Breast epithelium (tissue), 4 donors: Measurements from ENCODE around the gene SREBF1. TPM values are rescaled to one million over a fixed set of nuclear protein-coding genes. Genes with fewer than 3 reads are reported as not detected.
A peak's percentile ranks its signal among the peaks of the same experiment; 100 is the strongest.

ENCODE experiments used
- DNase-seq, 2 donors: peaks; one replicate each; pipeline ENCODE4 v3.0.0-alpha.2; 2019; ENCODE audit warnings: low spot score in 2 of 2
- H3K27ac ChIP-seq, 2 donors: fragments of 200-600 bp; sonication (generic) in 1 of 2; one replicate each; pipeline ENCODE4 v1.5.1; 2016 to 2019; ENCODE audit warnings: mild to moderate bottlenecking in 1 of 2
- H3K27me3 ChIP-seq, 2 donors: fragments of 200-600 bp; sonication (generic) in 1 of 2; one replicate each; pipeline versions ENCODE4 v1.5.1 to v1.6.0; 2017 to 2019; ENCODE audit warnings: control low read depth in 1 of 2, mild to moderate bottlenecking in 1 of 2
- H3K36me3 ChIP-seq: fragments of 200-600 bp; one replicate; pipeline ENCODE4 v1.5.1; 2019
- H3K4me1 ChIP-seq, 2 donors: fragments of 200-600 bp; sonication (generic); one replicate each; pipeline ENCODE4 v1.5.1; 2016 to 2019; ENCODE audit warnings: control low read depth in 1 of 2
- H3K4me3 ChIP-seq, 3 donors: fragments of 200-600 bp; sonication (generic); 1 replicate in 2 of 3; 2 replicates in 1 of 3; pipeline ENCODE4 v1.5.1; 2016 to 2019; ENCODE audit warnings: mild to moderate bottlenecking in 3 of 3, moderate library complexity in 2 of 3
- H3K9me3 ChIP-seq, 2 donors: fragments of 200-600 bp; sonication (generic) in 1 of 2; one replicate each; pipeline ENCODE4 v1.5.1; 2016 to 2019; ENCODE audit warnings: control low read depth in 1 of 2
- POLR2A ChIP-seq: fragments of 450-650 bp; IDR thresholded peaks from one replicate; pipeline ENCODE4 v1.6.1; 2016; ENCODE audit warnings: antibody characterized with exemption, mild to moderate bottlenecking, moderate library complexity
- POLR2AphosphoS5 ChIP-seq, 3 donors: sonication (generic); formaldehyde crosslinking; IDR thresholded peaks; one replicate each; pipeline ENCODE4 v1.6.1; 2017; ENCODE audit warnings: antibody characterized with exemption in 3 of 3
- intact Hi-C: fragments of 100-400 bp; cut with DNase I; formaldehyde crosslinking; loops from one replicate; pipeline ENCODE4 v1.15.1; 2023; ENCODE audit warnings: low total_unique reads
- total RNA-seq, 3 donors: library from RNA; depleted of rRNA; stranded (reverse); fragments of >200 nt; gene quantifications; one replicate each; pipeline ENCODE4 v1.1.0, GENCODE V29; 2016
- TF ChIP-seq, protein P1 (sequence below), 3 donors: fragments of 450-650 bp; IDR thresholded peaks; one replicate each; pipeline ENCODE4 v1.5.1; 2016 to 2017; ENCODE audit warnings: antibody characterized with exemption in 3 of 3, mild to moderate bottlenecking in 3 of 3, moderate library complexity in 3 of 3

SREBF1 gene
- total RNA-seq, 3 donors from 2014 or later = 39.0 to 119 (median 81.3) TPM

DNA sequence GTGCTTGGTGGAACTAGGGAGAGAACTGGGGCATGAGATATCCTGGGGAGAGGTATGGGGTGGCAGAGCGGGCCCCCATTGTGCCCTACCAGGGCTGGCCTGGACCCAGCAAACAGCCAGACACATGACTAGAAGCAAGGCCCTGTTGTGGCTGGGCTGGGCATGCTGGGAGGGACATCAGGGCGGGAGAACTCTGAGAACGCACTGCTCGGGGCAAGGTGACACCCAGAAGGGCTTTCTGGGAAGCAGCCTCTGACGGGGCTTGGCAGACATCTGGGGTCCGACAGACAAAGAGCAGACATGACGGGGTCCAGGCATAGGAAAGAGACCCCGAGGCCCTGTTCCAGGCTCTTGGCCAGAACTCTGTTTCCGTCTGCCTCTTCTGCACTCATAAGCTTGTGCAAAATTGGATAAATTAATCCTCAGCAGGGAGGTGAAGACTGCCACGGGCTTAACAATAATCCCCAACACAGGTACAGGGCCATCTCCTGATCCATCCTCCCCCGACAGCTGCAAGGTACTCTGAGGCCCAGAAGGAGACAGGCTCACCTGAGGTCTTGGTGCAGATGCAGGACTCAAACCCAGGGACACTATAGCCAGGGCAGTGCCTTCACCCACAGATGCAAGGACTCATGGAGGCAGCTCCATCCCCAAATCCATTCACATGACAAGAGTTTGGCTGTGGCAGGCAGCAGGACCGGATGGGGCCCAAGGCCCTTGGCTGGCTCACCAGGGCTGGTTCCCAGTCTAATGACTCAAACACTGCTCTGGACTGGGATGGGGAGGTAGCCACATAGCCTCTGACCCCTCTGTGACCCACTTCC lies 5.4 kb downstream of the SREBF1 start:
- no peak for DNase-seq
- intact Hi-C loops = loop anchor here (10.0 kb wide), 1 partner anchor 373 kb away; no protein-coding TSS in a partner anchor
- H3K4me1 ChIP-seq = peaks cover 0 to 51% of the 10 kb centered on the region in 2 donors
- H3K9me3 ChIP-seq = no peaks in the 10 kb centered on the region
- no peaks in the 10 kb centered on the region for H3K27me3 ChIP-seq
- TF ChIP-seq POLR2A (no peak), POLR2AphosphoS5 (IDR thresholded peaks at IDR 0.05) (no peak)
- TF ChIP-seq, protein P1, sequence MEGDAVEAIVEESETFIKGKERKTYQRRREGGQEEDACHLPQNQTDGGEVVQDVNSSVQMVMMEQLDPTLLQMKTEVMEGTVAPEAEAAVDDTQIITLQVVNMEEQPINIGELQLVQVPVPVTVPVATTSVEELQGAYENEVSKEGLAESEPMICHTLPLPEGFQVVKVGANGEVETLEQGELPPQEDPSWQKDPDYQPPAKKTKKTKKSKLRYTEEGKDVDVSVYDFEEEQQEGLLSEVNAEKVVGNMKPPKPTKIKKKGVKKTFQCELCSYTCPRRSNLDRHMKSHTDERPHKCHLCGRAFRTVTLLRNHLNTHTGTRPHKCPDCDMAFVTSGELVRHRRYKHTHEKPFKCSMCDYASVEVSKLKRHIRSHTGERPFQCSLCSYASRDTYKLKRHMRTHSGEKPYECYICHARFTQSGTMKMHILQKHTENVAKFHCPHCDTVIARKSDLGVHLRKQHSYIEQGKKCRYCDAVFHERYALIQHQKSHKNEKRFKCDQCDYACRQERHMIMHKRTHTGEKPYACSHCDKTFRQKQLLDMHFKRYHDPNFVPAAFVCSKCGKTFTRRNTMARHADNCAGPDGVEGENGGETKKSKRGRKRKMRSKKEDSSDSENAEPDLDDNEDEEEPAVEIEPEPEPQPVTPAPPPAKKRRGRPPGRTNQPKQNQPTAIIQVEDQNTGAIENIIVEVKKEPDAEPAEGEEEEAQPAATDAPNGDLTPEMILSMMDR (IDR thresholded peaks at IDR 0.05) = no peak
- peak overlapping the region; percentile 84 to 92 for H3K27ac ChIP-seq
- H3K4me3 ChIP-seq = no peak overlapping the region
- H3K36me3 ChIP-seq = no peaks in the 10 kb centered on the region

DNA sequence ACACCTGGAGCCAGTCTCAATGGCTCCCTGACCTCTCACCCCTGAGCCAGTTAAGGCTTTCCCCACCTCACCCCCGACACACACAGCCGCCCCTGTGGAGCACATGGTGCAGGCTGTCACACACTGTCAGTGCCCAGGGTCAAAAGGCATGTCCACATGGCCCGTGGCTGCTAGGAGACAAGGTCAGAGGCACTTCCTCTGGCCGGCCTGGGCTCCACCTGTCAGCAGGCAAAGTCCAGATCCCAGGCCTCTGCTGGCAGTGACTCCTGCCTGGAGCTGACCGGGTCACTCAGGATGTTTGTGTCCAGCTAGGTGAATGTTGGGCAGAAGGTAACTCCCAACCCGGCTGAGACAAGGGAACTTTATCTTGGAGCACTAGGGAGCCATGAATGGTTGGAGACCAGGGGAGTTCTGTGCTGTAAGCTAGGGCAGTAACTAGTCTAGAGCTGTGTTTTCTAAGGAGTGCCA lies 6.0 kb downstream of the SREBF1 start:
- TF ChIP-seq, protein P1 (IDR thresholded peaks at IDR 0.05) = no peak
- no peak for TF ChIP-seq POLR2A
- no peak for TF ChIP-seq POLR2AphosphoS5 (IDR thresholded peaks at IDR 0.05)
- no peaks in the 10 kb centered on the region for H3K9me3 ChIP-seq
- intact Hi-C loops = loop anchor here (10.0 kb wide), 1 partner anchor 374 kb away; no protein-coding TSS in a partner anchor
- no peak overlapping the region for H3K4me3 ChIP-seq
- H3K27ac ChIP-seq = peak overlapping the region; percentile 84 to 92
- H3K4me1 ChIP-seq = peaks cover 0 to 56% of the 10 kb centered on the region in 2 donors
- no peaks in the 10 kb centered on the region for H3K36me3 ChIP-seq
- H3K27me3 ChIP-seq = no peaks in the 10 kb centered on the region
- no peak for DNase-seq

DNA sequence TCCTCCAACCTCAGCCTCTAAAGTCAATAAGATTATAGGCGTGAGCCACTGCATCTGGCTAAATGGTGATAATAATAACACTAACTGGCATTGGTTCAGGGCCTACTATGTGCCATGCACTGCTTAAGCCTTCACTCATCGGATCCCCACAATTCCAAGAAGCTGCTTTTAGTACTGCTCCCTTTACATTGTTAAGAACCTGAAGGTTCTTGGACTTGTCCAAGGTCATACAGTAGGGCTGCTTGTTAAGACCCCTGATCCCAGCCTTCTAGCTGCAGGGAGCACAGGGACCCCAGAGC lies 6.6 kb downstream of the SREBF1 start:
- DNase-seq = no peak
- H3K27ac ChIP-seq = peak overlapping the region; percentile 84 to 92
- no peak overlapping the region for H3K4me3 ChIP-seq
- intact Hi-C loops = loop anchor here (10.0 kb wide), 1 partner anchor 375 kb away; no protein-coding TSS in a partner anchor
- no peaks in the 10 kb centered on the region for H3K27me3 ChIP-seq
- TF ChIP-seq, protein P1 (IDR thresholded peaks at IDR 0.05) = no peak
- TF ChIP-seq POLR2A (no peak), POLR2AphosphoS5 (IDR thresholded peaks at IDR 0.05) (no peak)
- H3K4me1 ChIP-seq = peaks cover 3 to 54% of the 10 kb centered on the region in 2 donors
- H3K9me3 ChIP-seq = no peaks in the 10 kb centered on the region
- no peaks in the 10 kb centered on the region for H3K36me3 ChIP-seq

DNA sequence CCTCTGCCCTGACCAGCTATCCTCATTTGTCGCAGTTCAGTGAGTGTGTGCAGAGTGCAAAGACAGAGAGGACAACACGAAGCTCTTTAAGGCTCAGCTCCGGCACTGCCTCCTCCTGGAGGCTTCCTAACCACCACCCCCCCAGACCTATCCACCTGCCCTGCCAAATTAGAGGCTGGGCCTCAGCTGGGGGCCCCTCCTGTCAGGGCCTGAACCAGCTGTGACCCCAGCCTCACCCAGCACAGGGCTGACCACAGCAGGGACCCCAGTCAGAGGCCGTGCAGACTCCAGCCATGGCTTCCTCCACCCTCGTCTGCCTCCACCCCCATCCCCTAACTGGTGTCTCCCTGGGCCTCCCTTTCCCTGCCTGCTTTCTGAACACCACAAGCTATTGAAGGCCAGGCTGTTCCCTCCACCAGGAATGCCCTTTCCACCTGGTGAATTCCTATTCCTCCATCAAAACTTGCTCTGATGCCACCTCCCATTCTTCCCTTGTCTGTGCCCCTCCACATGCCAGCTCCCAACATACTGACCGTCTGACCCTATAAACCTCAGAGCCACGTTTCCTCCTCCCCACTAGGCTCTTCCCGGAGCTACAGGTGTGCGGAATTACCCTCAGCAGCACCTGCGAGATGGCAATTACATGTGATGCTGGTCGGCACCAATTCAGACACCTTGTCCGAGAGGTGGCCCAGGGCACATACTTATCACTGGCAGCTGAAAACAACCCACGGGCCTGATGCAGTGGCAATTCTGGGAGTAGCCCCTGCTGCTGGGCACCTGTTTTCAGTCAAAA lies 8.8 kb downstream of the SREBF1 start:
- Histone ChIP-seq H3K27me3 (no peaks in the 10 kb centered on the region), H3K36me3 (no peaks in the 10 kb centered on the region), H3K4me1 (peaks cover 17 to 62% of the 10 kb centered on the region in 2 donors), H3K27ac (peak overlapping the region; percentile 84 to 85), H3K4me3 (no peak overlapping the region), H3K9me3 (no peaks in the 10 kb centered on the region)
- no peak for DNase-seq
- TF ChIP-seq, protein P1 (IDR thresholded peaks at IDR 0.05) = no peak
- TF ChIP-seq POLR2A = no peak
- no peak for TF ChIP-seq POLR2AphosphoS5 (IDR thresholded peaks at IDR 0.05)
- intact Hi-C loops = no loop called here
